ENCODE results near the gene RAB11FIP3. TPM values are rescaled to one million over a fixed set of nuclear protein-coding genes. Genes with fewer than 3 reads are reported as not detected.
"Not testable (repeated sequence)": the region's sequence is repeated elsewhere in the genome, so short reads cannot be mapped to it uniquely, and the experiment has no call there.

RAB11FIP3 gene
- total RNA-seq, 4 donors from 2014 or later: 20.7 to 62.5 (median 29.1) TPM

- Histone ChIP-seq H3K4me3 (peak overlapping the region; percentile 94), H3K27ac (peak overlapping the region; percentile 68), H3K4me1 (peaks cover 48% of the 10 kb centered on the region), H3K36me3 (peaks cover 14% of the 10 kb centered on the region), H3K9me3 (no peaks in the 10 kb centered on the region), H3K27me3 (no peaks in the 10 kb centered on the region)
- 0% methylated on average over 4 of the region's 73 CpGs for WGBS
- TF ChIP-seq POLR2AphosphoS5 (IDR thresholded peaks at IDR 0.05): no peak
- no peak for TF ChIP-seq CTCF (IDR thresholded peaks at IDR 0.05)
- TF ChIP-seq EP300 (IDR thresholded peaks at IDR 0.05): no peak
- TF ChIP-seq POLR2A (IDR thresholded peaks at IDR 0.05): no peak
- peak in 1 of 2 donors; percentile 71 for DNase-seq (ENCODE audit: low spot score in 2 of 2)
These were observed 44.2 kb upstream of the RAB11FIP3 start for GRCh38 chr16:381012-381788.

DNA sequence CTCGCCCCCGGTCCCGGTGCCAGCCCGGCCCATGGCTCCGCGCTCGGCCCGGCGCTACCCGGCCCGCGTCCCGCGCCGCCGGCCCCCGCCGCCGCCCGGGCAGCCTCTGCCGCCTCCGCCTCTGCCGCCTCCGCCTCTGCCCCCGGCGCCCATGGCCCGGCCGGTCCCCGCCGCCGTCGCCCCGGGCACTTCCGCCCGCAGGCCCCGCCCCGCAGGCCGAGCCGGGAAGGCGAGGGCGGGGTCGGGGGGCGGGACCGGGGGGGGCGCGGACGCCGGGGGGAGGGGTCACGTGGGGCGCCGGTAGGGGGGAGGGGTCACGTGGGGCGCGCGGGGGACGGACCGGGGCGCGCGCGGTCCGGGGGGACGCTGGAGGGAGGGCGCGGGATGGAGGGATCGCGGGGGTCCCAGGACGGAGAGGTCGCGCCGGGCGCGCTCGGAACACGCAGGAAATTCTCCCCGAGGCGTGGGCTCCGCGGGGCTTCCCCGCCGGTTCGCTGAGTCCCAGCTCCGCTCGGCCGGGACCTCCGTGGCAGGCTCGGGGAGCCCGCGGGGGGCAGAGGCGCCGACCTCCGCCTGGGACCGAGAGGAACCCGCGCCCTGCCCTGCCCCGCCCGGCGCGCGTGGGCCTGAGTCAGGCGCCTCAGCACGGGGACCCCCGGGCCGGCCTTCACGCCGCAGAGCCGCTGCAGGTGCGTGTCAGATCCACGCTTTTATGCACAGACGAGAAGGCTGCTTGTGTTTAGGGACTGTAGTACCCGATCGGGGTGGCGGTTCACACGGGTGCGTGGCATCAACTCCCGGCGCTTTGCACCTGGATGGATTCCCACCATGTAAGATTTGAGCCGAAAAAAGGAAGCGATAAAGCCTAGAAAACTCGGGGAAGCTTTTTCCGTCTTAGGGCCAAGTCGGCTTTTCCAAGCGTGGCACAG is 43.4 kb upstream of the RAB11FIP3 start, which contains the start of gene PGAP6:
Gene PGAP6 (minus strand): TSS at position 190 of the 929 bp plus-strand sequence. CDS start 157 bp downstream, at position 33.
- Histone ChIP-seq H3K4me3 (peak within 1 kb of the TSS; percentile 94), H3K27ac (peak within 1 kb of the TSS; percentile 87), H3K9me3 (no peaks in the 10 kb centered on the region), H3K36me3 (peaks cover 6% of the 10 kb centered on the region), H3K4me1 (peaks cover 48% of the 10 kb centered on the region), H3K27me3 (no peaks in the 10 kb centered on the region)
- TF ChIP-seq EP300 (IDR thresholded peaks at IDR 0.05) (no peak), POLR2A (IDR thresholded peaks at IDR 0.05) (no peak), CTCF (IDR thresholded peaks at IDR 0.05) (no peak), POLR2AphosphoS5 (IDR thresholded peaks at IDR 0.05) (no peak)
- 2% methylated on average over 18 of the region's 123 CpGs for WGBS
- peak in 1 of 2 donors; percentile 74 for DNase-seq (ENCODE audit: low spot score in 2 of 2)

DNA sequence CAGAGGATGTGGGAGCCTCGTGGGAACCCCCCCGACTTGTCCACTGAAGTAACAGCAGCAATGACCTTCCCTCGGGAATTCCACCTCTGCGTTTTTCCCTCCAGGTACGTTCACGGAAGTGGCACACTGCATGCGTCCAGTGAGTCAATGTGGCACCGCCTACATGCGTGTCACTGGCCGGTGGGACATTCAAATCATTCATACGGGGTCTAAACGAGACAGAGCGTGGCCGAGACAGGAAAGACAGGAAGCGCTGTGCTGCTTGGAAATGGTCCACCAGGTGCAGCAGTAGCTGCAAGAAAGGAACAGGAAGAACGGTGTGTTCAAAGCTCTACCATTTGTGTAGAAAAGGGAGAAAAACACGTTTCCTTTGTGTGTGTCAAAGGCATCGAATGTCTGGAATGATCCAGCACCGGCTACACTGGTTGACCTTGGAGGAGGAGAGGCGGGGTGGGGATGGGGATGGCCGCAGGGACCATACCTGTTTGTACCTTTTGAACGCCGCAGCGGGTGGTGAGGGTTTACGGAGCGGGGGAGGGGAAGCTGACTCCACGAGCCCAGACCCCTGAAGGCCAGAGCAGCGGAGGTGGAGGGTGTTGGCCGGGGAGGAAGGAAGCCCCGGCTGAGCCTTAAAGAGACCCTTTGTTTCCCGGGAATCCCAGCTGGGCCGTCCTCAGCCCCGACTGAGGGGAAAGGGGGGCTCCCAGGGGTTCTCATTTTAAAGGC is 42.0 kb upstream of the RAB11FIP3 start:
- TF ChIP-seq POLR2AphosphoS5 (IDR thresholded peaks at IDR 0.05) (no peak), POLR2A (IDR thresholded peaks at IDR 0.05) (no peak), EP300 (IDR thresholded peaks at IDR 0.05) (no peak), CTCF (IDR thresholded peaks at IDR 0.05) (no peak)
- H3K27me3 ChIP-seq: no peaks in the 10 kb centered on the region
- DNase-seq (ENCODE audit: low spot score in 2 of 2): peak in 1 of 2 donors; percentile 68
- WGBS: 35% methylated on average over 31 of the region's 33 CpGs
- H3K27ac ChIP-seq: peak overlapping the region; percentile 87
- H3K4me1 ChIP-seq: peaks cover 53% of the 10 kb centered on the region
- H3K4me3 ChIP-seq: peak overlapping the region; percentile 94
- no peaks in the 10 kb centered on the region for H3K9me3 ChIP-seq
- no peaks in the 10 kb centered on the region for H3K36me3 ChIP-seq

DNA sequence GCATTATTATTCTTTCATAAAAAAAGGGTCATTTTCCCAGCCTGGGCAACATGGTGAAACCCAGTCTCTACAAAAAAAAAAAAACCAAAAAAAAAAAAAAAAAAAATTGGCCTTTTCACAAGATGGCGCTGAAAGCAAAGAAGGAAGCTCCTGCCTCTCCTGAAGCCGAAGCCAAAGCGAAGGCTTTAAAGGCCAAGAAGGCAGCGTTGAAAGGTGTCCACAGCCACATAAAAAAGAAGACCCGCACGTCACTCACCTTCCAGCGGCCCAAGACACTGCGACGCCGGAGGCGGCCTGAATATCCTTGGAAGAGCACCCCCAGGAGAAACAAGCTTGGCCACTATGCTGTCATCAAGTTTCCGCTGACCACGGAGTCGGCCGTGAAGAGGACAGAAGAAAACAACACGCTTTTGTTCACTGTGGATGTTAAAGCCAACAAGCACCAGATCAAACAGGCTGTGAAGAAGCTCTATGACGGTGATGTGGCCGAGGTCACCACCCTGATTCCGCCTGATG is 38.8 kb upstream of the RAB11FIP3 start:
- H3K9me3 ChIP-seq: no peaks in the 10 kb centered on the region
- DNase-seq (ENCODE audit: low spot score in 2 of 2): no peak
- peak overlapping the region; percentile 24 for H3K27ac ChIP-seq
- TF ChIP-seq CTCF (IDR thresholded peaks at IDR 0.05) (no peak), POLR2AphosphoS5 (IDR thresholded peaks at IDR 0.05) (no peak), POLR2A (IDR thresholded peaks at IDR 0.05) (no peak), EP300 (IDR thresholded peaks at IDR 0.05) (no peak)
- no peak overlapping the region for H3K4me3 ChIP-seq
- H3K4me1 ChIP-seq: peaks cover 27% of the 10 kb centered on the region
- no peaks in the 10 kb centered on the region for H3K27me3 ChIP-seq
- no peaks in the 10 kb centered on the region for H3K36me3 ChIP-seq
- 69% methylated on average over 18 of the region's 19 CpGs for WGBS

DNA sequence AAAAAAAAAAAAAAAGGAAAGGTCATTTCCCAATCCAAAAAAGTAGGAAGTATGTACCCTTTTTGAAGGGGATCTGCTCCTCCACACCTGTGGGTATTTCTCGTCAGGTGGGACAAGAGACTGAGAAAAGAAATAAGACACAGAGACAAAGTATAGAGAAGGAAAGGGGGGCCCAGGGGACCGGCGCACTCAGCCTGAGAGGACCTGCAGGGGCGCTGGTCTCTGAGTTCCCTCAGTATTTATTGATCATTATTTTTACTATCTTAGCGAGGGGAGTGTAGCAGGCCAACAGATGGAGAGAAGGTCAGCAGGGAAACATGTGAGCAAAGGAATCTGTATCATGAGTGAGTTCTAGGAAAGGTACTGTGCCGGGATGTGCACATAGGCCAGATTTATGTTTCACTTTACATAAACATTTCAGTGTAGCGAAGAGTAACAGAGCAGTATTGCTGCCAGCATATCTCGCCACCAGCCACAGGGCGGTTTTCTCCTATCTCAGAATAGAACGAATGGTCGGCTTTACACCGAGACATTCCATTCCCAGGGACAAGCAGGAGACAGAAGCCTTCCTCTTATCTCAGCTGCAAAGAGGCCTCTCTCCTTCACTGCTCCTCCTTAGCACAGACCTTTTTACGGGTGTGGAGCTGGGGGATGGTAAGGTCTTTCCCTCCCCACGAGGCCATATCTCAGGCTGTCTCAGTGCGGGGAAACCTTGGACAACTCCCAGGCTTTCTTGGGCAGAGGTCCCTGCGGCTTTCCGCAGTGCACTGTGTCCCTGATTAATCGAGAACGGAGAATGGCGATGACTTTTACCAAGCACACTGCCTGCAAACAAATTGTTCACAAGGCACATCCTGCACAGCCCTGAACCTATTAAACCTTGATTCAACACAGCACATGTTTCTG is 37.4 kb upstream of the RAB11FIP3 start:
- not testable (repeated sequence) for H3K27ac ChIP-seq; H3K36me3 ChIP-seq; H3K27me3 ChIP-seq; DNase-seq (ENCODE audit: low spot score in 2 of 2); H3K4me3 ChIP-seq; H3K9me3 ChIP-seq
- peaks cover 18% of the 10 kb centered on the region for H3K4me1 ChIP-seq
- 61% methylated on average over 20 of the region's 20 CpGs for WGBS
